NCI-H510A treated with DMSO at 0.1 percent for 48 hours (cell line): ENCODE data around the gene TCTN2.

Experiments
- DNase-seq: peaks from one replicate; lab custom pipeline; 2025; lab: John Stamatoyannopoulos, UW

Gene TCTN2

DNA sequence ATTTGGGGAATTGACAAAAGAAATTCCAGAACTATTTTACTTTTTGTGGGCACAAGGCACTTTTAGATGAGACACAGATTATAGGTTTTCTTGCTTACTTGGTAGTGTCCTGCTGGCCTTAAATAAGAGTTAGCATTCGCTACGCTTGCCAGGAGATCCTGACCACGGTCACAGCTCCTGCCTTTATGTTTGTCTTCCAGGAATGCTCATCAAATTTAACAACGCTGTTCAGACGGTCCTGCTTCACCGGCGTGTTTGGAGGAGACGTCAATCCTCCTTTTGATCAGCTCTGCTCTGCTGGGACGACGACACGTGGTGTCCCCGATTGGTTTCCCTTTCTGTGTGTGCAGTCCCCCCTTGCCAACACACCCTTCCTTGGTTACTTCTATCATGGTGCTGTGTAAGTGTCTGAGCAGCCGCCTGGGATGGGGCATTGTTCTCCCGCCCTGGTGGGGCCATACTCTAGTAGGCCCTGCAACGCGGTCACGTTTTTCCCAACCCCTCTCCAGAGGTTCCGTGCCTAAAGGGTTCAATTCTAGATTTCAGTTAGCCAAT lies 15.8 kb downstream of the TCTN2 start:
- DNase-seq, result no peak

- DNase-seq, result no peak
These were observed 19.4 kb downstream of the TCTN2 start for GRCh38 chr12:123690191-123690840.

DNA sequence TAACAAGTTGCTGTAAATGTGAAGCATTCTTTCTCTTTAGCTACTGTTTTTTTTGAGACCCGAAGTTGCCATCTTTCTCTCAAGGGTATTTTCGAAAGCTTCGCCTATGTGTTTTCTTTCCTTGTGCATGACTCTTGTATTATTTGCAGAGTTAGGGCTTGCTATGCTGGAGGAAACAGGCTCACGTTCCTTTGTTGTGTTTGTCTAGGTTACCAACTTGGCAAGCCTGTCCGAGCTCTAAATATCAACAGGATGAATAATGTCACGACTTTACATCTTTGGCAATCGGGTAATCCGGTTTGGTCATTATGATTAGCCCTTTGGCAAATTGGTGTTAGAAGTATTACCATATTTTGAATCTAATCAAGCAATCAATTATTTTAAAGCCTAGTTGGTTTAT lies 25.3 kb downstream of the TCTN2 start:
- no peak for DNase-seq

DNA sequence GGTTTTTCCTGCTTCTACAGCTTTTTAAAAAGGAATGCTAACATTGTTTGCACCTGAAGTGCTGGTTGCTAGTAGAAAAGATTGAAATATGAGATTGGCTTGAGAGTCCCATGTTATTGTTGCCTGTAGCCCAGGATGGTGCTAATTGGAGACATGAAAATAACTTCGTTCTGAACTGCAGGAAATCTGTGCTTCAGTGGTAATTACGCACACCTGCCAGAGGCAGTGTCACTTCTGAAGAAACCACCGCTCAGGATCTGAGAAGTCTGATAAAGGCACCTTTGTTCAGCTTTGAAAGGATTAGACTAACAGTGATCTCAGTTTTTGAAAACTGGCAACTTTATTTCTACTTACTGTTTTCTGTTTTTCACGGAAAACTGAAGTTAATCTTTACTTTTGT lies 25.7 kb downstream of the TCTN2 start:
- peak; percentile 61 for DNase-seq

- no peak for DNase-seq
These were observed 35.0 kb downstream of the TCTN2 start for GRCh38 chr12:123705935-123706334.

GRCh38 chr12:123707466-123707865 lies 36.6 kb downstream of the TCTN2 start:
- DNase-seq, result no peak

- no peak for DNase-seq
These were observed 41.9 kb downstream of the TCTN2 start for GRCh38 chr12:123712780-123713319.

- DNase-seq, result no peak
These were observed 42.5 kb downstream of the TCTN2 start for GRCh38 chr12:123713398-123713797.

GRCh38 chr12:123713823-123714585 lies 43.1 kb downstream of the TCTN2 start:
- no peak for DNase-seq

GRCh38 chr12:123715195-123715594 lies 44.3 kb downstream of the TCTN2 start:
- DNase-seq, result no peak

DNA sequence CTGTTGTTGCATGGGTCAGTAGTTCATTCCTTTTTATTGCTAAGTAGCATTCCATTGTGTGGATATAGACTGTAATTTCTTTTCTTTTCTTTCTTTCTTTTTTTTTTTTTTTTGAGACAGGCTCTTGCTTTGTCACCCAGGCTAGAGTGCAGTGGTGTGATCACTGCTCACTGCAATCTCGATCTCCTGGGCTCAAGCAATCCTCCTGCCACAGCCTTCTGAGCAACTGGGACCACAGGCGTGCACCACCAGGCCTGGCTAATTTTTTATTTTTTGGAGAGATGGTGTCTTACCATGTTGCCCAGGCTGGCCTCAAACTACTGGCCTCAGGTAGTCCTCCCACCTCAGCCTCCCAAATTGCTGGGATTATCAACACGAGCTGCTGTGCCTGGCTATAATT lies 46.4 kb downstream of the TCTN2 start:
- DNase-seq, result no peak

DNA sequence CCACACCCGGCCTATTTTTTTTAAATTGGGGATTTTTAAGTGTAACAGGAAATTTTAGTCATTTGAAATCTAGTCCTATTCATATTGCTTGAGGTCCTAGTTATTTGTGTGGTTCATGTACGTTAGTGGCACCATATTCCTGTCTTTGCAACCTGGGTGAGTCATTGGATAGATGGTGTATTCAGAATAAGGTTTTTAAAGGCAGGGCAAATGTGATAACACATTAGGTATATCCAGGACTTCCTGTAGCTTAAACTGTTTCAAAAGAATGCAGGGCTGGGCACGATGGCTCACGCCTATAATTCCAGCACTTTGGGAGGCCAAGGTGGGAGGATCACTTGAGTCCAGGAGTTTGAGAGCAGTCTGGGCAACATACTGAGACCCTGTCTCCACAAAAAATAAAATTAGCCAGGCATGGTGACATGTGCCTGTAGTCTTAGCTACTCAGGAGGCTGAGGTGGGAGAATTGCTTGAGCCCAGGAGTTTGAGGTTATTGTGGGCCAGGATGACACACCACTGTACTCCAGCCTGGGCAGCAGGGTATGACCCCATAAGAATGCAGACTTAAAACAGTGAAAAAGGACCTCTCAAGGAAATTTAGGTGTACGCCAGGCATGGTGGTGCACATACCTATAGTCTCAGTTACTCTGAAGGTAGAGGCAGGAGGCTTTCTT lies 49.4 kb downstream of the TCTN2 start:
- no peak for DNase-seq

GRCh38 chr12:123721245-123721644 lies 50.3 kb downstream of the TCTN2 start:
- DNase-seq, result no peak

DNA sequence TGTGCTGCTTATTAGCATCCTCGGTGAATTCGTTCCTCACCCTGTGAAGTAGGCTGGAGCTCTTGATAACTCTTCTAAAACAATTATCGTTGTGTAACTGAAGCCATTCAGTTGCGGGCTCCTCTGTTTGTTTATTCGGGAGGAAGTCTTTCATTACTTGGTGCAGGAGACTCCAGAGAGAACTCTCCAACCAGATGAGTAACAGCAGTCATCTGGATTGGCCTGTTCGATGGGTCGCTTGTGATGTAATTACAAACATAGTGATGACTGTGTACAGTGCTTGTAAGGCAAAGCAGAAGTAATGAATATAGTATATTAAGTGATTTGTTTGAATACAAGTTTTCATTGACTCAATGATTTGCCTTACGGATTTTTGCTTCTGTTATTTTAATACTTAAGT lies 52.1 kb downstream of the TCTN2 start:
- peak; percentile 97 for DNase-seq

DNA sequence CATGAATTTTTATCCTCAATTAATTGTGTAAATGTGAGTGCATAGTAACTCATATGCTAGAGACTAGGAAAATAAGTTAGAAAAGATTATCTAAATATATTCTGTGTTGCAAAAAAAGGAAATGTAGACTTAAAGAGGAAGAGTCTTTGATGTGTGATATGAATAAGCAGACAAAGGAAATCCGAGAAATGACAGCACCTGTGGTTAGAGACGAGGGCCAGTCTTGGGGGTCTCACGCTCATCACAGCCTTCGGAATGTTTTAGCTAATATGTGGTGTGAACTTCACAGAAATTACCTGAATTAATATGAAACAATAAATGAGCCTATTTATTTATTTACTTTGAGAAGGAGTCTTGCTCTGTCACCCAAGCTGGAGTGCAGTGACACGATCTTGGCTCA lies 52.9 kb downstream of the TCTN2 start:
- no peak for DNase-seq

GRCh38 chr12:123726244-123726643 lies 55.3 kb downstream of the TCTN2 start:
- DNase-seq, result no peak

DNA sequence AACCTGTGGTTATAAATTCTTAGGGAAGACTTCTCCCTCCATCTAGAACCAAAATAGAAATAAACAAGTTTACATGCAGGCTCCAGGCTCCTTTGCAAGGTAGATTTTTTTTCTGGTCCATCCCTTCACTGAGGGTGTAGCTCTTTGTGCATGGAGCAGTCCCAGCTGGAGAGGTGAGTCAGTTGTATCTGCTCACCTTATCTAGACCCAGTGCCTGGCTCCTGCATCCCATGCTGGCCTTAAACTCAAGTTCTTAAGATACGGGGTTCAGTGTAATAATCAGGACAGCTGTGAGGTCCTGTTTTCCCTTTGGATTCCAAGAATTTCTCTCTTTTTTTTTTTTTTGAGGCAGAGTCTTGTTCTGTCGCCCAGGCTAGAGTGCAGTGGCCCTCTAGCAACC lies 56.0 kb downstream of the TCTN2 start:
- no peak for DNase-seq

- DNase-seq, result no peak
These were observed 57.0 kb downstream of the TCTN2 start for GRCh38 chr12:123727878-123728277.

- DNase-seq, result no peak
These were observed 60.7 kb downstream of the TCTN2 start for GRCh38 chr12:123731596-123731995.

DNA sequence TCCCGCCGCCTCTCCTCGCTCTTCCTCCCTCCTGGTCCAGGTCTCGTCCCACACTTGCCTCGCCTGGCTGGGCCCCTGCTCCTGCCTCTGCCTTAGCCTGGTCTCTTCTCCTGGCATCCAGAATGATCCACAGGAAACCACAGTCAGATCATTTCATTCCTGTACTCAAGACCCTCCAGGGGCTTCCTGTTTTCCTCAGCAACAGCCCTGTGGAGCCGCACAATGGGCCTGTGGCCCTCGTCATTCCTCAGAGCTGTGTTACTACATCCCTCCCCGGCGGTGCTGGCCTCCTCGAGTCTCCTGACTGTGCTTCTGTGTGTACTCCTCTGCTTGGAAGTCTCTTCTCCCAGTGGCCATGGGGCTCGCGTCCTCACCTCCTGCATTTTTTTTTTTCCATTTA lies 61.3 kb downstream of the TCTN2 start:
- no peak for DNase-seq

- DNase-seq, result no peak
These were observed 62.3 kb downstream of the TCTN2 start for GRCh38 chr12:123733229-123733628.

- DNase-seq, result no peak
These were observed 63.4 kb downstream of the TCTN2 start for GRCh38 chr12:123734268-123734667.
